Stomach smooth muscle (tissue), 2 donors: ENCODE measurements around the gene HOTAIR.
A peak's percentile ranks its signal among the peaks of the same experiment; 100 is the strongest.

Source experiments
- H3K27ac ChIP-seq: one replicate; pipeline ENCODE4 v1.7.0; 2013; ENCODE audit warnings: mild to moderate bottlenecking, low read length, inconsistent platforms
- H3K27me3 ChIP-seq, 2 donors: one replicate each; pipeline ENCODE4 v1.7.0; 2013; ENCODE audit warnings: low read length in 2 of 2; ENCODE audit not compliant: insufficient read depth in 2 of 2, control insufficient read depth in 1 of 2
- H3K36me3 ChIP-seq, 2 donors: one replicate each; pipeline ENCODE4 v1.7.0; 2013; ENCODE audit warnings: low read length in 2 of 2; ENCODE audit not compliant: control insufficient read depth in 2 of 2, insufficient read depth in 2 of 2
- H3K4me1 ChIP-seq: one replicate; pipeline ENCODE4 v1.7.0; 2013; ENCODE audit warnings: low read length; ENCODE audit not compliant: control insufficient read depth, insufficient read depth
- H3K4me3 ChIP-seq, 2 donors: one replicate each; pipeline ENCODE4 v1.7.0; 2013; ENCODE audit warnings: low read length in 2 of 2
- H3K9ac ChIP-seq, 2 donors: one replicate each; pipeline ENCODE4 v1.7.0; 2013; ENCODE audit warnings: low read length in 2 of 2, mild to moderate bottlenecking in 1 of 2
- H3K9me3 ChIP-seq, 2 donors: one replicate each; pipeline ENCODE4 v1.7.0; 2013; ENCODE audit warnings: low read length in 2 of 2; ENCODE audit not compliant: control insufficient read depth in 2 of 2
- donor health status: healthy.
- donor health status: Pancreatic carcinoma.

HOTAIR gene

GRCh38 chr12:53975479-53976152 is 862 bp upstream of the HOTAIR start:
- H3K4me1 ChIP-seq: peaks cover 14% of the 10 kb centered on the region
- no peak overlapping the region for H3K9ac ChIP-seq
- no peak overlapping the region for H3K27ac ChIP-seq
- peak overlapping the region in 1 of 2 donors; percentile 40 for H3K4me3 ChIP-seq
- peaks cover 83 to 93% of the 10 kb centered on the region in 2 donors for H3K27me3 ChIP-seq
- H3K36me3 ChIP-seq: no peaks in the 10 kb centered on the region
- H3K9me3 ChIP-seq: no peaks in the 10 kb centered on the region

- Histone ChIP-seq H3K36me3 (no peaks in the 10 kb centered on the region), H3K9ac (no peak overlapping the region), H3K27ac (no peak overlapping the region), H3K27me3 (peaks cover 86 to 96% of the 10 kb centered on the region in 2 donors), H3K4me1 (peaks cover 14% of the 10 kb centered on the region), H3K9me3 (no peaks in the 10 kb centered on the region), H3K4me3 (no peak overlapping the region)
Observed at GRCh38 chr12:53975064-53975471, 314 bp upstream of the HOTAIR start.

GRCh38 chr12:53973236-53974042 is 1.3 kb downstream of the HOTAIR start:
- Histone ChIP-seq H3K27me3 (peaks cover 86 to 96% of the 10 kb centered on the region in 2 donors), H3K4me1 (peaks cover 14% of the 10 kb centered on the region), H3K36me3 (no peaks in the 10 kb centered on the region), H3K4me3 (no peak overlapping the region), H3K9me3 (no peaks in the 10 kb centered on the region), H3K27ac (no peak overlapping the region), H3K9ac (no peak overlapping the region)

- Histone ChIP-seq H3K9me3 (no peaks in the 10 kb centered on the region), H3K4me1 (peaks cover 14% of the 10 kb centered on the region), H3K4me3 (no peak within 1 kb of the TSS), H3K27ac (no peak within 1 kb of the TSS), H3K27me3 (peaks cover 88 to 98% of the 10 kb centered on the region in 2 donors), H3K36me3 (no peaks in the 10 kb centered on the region), H3K9ac (no peak within 1 kb of the TSS)
Observed at GRCh38 chr12:53972722-53973235, 2.0 kb downstream of the HOTAIR start, which contains the start of gene HOXC11. Gene HOXC11, plus strand, starts transcription at chr12:53973126. Its CDS starts 116 bp downstream, at chr12:53973242.

- Histone ChIP-seq H3K36me3 (no peaks in the 10 kb centered on the region), H3K27ac (no peak overlapping the region), H3K4me3 (no peak overlapping the region), H3K9me3 (no peaks in the 10 kb centered on the region), H3K9ac (no peak overlapping the region), H3K4me1 (peaks cover 14% of the 10 kb centered on the region), H3K27me3 (peaks cover 88 to 98% of the 10 kb centered on the region in 2 donors)
Observed at GRCh38 chr12:53972152-53972702, 2.5 kb downstream of the HOTAIR start.

- peaks cover 14% of the 10 kb centered on the region for H3K4me1 ChIP-seq
- no peak overlapping the region for H3K9ac ChIP-seq
- H3K36me3 ChIP-seq: no peaks in the 10 kb centered on the region
- H3K9me3 ChIP-seq: no peaks in the 10 kb centered on the region
- peaks cover 88 to 98% of the 10 kb centered on the region in 2 donors for H3K27me3 ChIP-seq
- H3K4me3 ChIP-seq: no peak overlapping the region
- H3K27ac ChIP-seq: no peak overlapping the region
Observed at GRCh38 chr12:53971686-53972085, 3.1 kb downstream of the HOTAIR start.

GRCh38 chr12:53971129-53971528 is 3.6 kb downstream of the HOTAIR start:
- Histone ChIP-seq H3K9ac (no peak overlapping the region), H3K27me3 (peaks cover 88 to 98% of the 10 kb centered on the region in 2 donors), H3K9me3 (no peaks in the 10 kb centered on the region), H3K27ac (no peak overlapping the region), H3K4me1 (peaks cover 18% of the 10 kb centered on the region), H3K36me3 (no peaks in the 10 kb centered on the region), H3K4me3 (no peak overlapping the region)

GRCh38 chr12:53970451-53970850 is 4.3 kb downstream of the HOTAIR start:
- H3K27ac ChIP-seq: no peak overlapping the region
- no peak overlapping the region for H3K4me3 ChIP-seq
- no peak overlapping the region for H3K9ac ChIP-seq
- H3K27me3 ChIP-seq: peaks cover 88 to 98% of the 10 kb centered on the region in 2 donors
- peaks cover 17% of the 10 kb centered on the region for H3K4me1 ChIP-seq
- no peaks in the 10 kb centered on the region for H3K9me3 ChIP-seq
- no peaks in the 10 kb centered on the region for H3K36me3 ChIP-seq

- Histone ChIP-seq H3K4me1 (peaks cover 11% of the 10 kb centered on the region), H3K27me3 (peaks cover 94 to 100% of the 10 kb centered on the region in 2 donors), H3K9me3 (no peaks in the 10 kb centered on the region), H3K36me3 (no peaks in the 10 kb centered on the region), H3K9ac (no peak overlapping the region), H3K27ac (no peak overlapping the region), H3K4me3 (no peak overlapping the region)
Observed at GRCh38 chr12:53969588-53970259, 5.0 kb downstream of the HOTAIR start.
